ENCODE data around the gene CDC20. TPM values are rescaled to one million over a fixed set of nuclear protein-coding genes. Genes with fewer than 3 reads are reported as not detected.

Gene CDC20
- total RNA-seq, 1 donor from 2014 or later: 0.99 TPM

DNA sequence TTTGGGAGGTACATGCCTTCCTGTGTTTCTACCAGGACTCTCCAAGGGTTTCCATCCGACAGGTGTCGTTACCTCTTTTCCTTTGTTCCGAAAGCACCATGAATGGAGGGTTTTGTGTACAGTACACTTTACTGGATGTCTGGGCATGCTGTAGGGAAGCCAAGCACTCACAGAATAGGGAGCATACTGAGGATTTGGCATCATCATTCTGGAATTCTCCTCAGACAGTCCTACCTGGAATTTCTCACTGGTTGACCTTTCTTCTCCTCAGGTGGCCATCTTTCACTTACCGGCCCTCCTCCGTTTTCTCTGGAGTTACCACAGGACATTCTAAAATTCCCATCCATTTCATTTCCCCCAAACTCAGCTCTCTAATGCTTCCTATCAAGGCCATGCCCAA, 27.1 kb upstream of the CDC20 start:
- intact Hi-C loops (cut with micrococcal nuclease): no loop called here
- Histone ChIP-seq H3K4me3 (no peak overlapping the region), H3K9me3 (replicated peaks) (peaks cover 13% of the 10 kb centered on the region), H3K36me3 (no peaks in the 10 kb centered on the region), H3K4me1 (peaks cover 24% of the 10 kb centered on the region), H3K27me3 (ENCODE audit: low read depth) (no peaks in the 10 kb centered on the region), H3K27ac (replicated peaks) (no peak overlapping the region)
- TF ChIP-seq, protein P1, sequence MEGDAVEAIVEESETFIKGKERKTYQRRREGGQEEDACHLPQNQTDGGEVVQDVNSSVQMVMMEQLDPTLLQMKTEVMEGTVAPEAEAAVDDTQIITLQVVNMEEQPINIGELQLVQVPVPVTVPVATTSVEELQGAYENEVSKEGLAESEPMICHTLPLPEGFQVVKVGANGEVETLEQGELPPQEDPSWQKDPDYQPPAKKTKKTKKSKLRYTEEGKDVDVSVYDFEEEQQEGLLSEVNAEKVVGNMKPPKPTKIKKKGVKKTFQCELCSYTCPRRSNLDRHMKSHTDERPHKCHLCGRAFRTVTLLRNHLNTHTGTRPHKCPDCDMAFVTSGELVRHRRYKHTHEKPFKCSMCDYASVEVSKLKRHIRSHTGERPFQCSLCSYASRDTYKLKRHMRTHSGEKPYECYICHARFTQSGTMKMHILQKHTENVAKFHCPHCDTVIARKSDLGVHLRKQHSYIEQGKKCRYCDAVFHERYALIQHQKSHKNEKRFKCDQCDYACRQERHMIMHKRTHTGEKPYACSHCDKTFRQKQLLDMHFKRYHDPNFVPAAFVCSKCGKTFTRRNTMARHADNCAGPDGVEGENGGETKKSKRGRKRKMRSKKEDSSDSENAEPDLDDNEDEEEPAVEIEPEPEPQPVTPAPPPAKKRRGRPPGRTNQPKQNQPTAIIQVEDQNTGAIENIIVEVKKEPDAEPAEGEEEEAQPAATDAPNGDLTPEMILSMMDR (IDR thresholded peaks at IDR 0.05; ENCODE audit: borderline replicate concordance): no peak
- DNase-seq: no peak

DNA sequence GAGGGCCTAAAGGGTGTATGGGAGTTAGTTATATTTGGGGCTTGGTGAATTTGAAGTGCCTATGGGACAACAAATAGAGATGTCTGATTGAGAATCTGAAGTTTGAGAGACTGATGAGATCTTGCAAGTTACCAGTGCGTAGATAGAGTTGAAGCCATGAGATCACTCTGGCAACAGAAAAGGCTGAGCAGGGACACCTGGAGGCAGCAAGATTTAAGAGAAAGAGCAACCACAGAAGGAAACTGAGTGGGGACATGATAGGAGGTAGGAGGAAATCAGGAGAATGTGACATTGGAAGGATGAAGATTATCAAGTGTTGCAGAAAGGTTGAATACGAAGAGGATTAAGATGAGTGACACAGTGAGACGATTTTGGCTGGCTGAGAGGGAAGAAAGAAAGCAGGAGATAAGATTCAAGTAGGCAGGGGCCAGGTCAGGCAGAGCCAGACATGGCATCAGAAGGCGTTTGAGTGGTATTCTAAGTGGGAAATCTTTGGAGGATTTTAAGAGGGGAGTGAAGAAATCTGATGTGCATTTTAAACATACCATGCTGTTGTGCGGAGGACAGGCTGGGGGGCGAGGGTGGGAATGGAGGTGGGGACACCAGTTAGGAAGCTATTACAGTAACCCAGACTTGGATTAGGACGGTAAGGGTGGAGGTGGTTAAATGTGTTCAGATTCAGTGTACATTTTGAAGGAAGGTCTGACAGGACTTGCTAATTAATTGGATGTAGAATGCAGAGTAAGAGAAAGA, 24.2 kb upstream of the CDC20 start:
- peaks cover 20% of the 10 kb centered on the region for H3K4me1 ChIP-seq
- H3K27ac ChIP-seq (replicated peaks): no peak overlapping the region
- intact Hi-C loops (cut with micrococcal nuclease): no loop called here
- no peaks in the 10 kb centered on the region for H3K27me3 ChIP-seq (ENCODE audit: low read depth)
- no peak for DNase-seq
- H3K36me3 ChIP-seq: no peaks in the 10 kb centered on the region
- no peaks in the 10 kb centered on the region for H3K9me3 ChIP-seq (replicated peaks)
- TF ChIP-seq, protein P1 (IDR thresholded peaks at IDR 0.05; ENCODE audit: borderline replicate concordance): no peak
- no peak overlapping the region for H3K4me3 ChIP-seq

DNA sequence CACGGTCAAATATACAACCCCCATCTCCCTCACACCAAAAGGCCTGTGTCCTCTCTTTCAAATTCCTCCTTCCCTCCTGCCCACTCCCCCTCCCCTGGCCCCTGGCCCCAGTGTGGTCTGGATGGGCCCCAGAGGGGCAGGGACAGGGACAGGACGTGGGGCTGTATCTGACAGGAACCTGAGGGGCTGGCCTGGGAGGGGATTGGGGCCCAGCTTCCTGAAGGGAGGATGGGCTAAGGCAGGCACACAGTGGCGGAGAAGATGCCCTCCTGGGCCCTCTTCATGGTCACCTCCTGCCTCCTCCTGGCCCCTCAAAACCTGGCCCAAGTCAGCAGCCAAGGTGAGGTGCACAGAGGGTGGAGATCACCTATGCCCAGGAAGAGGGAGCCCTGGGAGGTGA, 21.2 kb upstream of the CDC20 start, which contains the start of gene MPL:
Gene MPL, plus strand, starts transcription at position 231 of the 400 bp plus-strand sequence. Its CDS starts 31 bp downstream, at position 262.
- Histone ChIP-seq H3K36me3 (no peaks in the 10 kb centered on the region), H3K4me1 (peaks cover 8% of the 10 kb centered on the region), H3K27me3 (ENCODE audit: low read depth) (no peaks in the 10 kb centered on the region), H3K4me3 (no peak within 1 kb of the TSS), H3K9me3 (replicated peaks) (no peaks in the 10 kb centered on the region), H3K27ac (replicated peaks) (no peak within 1 kb of the TSS)
- DNase-seq: no peak
- TF ChIP-seq, protein P1 (IDR thresholded peaks at IDR 0.05; ENCODE audit: borderline replicate concordance): no peak
- intact Hi-C loops (cut with micrococcal nuclease): no loop called here

- intact Hi-C loops (cut with micrococcal nuclease): no loop called here
These were observed 20.8 kb upstream of the CDC20 start for GRCh38 chr1:43338001-43338400.

DNA sequence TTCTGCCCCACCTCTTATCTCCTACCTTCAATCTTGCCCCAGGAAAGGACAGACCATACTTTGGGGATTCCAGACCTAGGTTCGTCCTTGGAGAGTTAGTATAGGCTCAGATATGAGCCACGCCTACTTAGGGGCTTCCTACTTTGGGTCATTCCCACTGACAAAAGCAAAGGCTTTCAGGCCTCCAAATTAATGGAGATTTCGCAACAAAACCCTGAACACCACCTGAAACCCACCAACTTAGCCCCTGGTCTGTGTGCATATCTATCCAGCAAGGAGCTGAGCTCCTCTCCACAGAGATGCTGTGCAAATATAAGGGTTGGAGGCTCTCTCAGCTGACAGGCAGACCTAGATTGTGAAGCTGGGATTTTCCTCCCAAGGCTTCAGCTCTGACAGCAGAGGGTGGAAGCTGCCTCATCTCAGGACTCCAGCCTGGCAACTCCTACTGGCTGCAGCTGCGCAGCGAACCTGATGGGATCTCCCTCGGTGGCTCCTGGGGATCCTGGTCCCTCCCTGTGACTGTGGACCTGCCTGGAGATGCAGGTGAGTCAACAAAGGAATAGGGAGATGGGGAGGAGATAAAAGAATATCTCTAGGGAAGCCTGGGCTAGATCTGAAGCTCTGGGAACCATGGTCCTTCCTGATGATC, 19.1 kb upstream of the CDC20 start:
- Histone ChIP-seq H3K4me3 (no peak overlapping the region), H3K4me1 (peaks cover 20% of the 10 kb centered on the region), H3K27ac (replicated peaks) (no peak overlapping the region), H3K27me3 (ENCODE audit: low read depth) (no peaks in the 10 kb centered on the region), H3K9me3 (replicated peaks) (no peaks in the 10 kb centered on the region), H3K36me3 (no peaks in the 10 kb centered on the region)
- DNase-seq: no peak
- intact Hi-C loops (cut with micrococcal nuclease): no loop called here
- TF ChIP-seq, protein P1 (IDR thresholded peaks at IDR 0.05; ENCODE audit: borderline replicate concordance): no peak

More at GRCh38 chr1:43338001-43338400, 20.8 kb upstream of the CDC20 start:
- Histone ChIP-seq H3K27me3 (ENCODE audit: low read depth) (no peaks in the 10 kb centered on the region), H3K27ac (replicated peaks) (no peak overlapping the region), H3K4me1 (peaks cover 9% of the 10 kb centered on the region), H3K36me3 (no peaks in the 10 kb centered on the region), H3K9me3 (replicated peaks) (no peaks in the 10 kb centered on the region), H3K4me3 (no peak overlapping the region)
- TF ChIP-seq, protein P1 (IDR thresholded peaks at IDR 0.05; ENCODE audit: borderline replicate concordance): no peak
- DNase-seq: no peak

Measured in left ventricle myocardium inferior (tissue), 1 donor.